IPS DF 4.7 (cell line): ENCODE measurements around the gene DYRK1B.
"Not testable (repeated sequence)": the region's sequence is repeated elsewhere in the genome, so short reads cannot be mapped to it uniquely, and the experiment has no call there.

Experiments used
- DNase-seq: peaks from one replicate; pipeline ENCODE4 v3.0.0-alpha.2; 2013; ENCODE audit warnings: low spot score; ENCODE audit errors: extremely low read depth

DYRK1B gene

DNA sequence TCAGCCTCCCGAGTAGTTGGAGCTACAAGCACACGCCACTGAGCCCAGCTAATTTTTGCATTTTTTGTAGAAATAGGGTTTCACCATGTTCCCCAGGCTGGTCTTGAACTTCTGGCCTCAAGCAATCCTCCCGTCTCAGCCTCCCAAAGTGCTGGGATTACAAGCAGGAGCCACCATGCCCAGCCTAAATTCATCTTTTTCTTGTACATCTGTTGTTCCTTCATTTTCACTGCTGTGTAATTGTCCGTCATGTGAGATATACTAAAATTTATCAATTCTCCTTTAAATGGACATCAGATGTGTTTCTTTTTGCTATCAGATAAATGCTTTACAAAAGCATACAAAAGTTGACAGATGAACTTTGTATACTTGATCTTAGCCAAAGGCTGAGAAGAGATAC, 22.9 kb downstream of the DYRK1B start:
- DNase-seq: no peak

- no peak for DNase-seq
Observed at GRCh38 chr19:39810424-39810823, 23.5 kb downstream of the DYRK1B start.

GRCh38 chr19:39809368-39809767, 24.6 kb downstream of the DYRK1B start:
- no peak for DNase-seq

DNA sequence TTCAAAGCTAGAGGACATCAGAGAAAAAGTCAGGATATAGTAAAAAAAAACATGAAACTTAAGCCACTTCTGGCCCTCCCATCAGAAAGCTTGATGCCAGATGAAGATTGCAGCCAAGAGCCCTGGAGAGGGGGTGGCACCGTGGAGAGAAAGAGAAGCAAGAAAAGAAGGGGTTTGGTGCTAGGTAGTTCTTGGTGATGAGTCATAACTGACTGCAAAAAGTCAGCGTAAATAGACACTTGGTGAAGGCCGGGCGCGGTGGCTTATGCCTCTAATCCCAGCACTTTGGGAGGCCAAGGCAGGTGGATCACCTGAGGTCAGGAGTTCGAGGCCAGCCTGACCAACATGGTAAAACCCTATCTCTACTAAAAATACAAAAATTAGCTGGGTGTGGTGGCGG, 25.3 kb downstream of the DYRK1B start:
- not testable (repeated sequence) for DNase-seq

DNA sequence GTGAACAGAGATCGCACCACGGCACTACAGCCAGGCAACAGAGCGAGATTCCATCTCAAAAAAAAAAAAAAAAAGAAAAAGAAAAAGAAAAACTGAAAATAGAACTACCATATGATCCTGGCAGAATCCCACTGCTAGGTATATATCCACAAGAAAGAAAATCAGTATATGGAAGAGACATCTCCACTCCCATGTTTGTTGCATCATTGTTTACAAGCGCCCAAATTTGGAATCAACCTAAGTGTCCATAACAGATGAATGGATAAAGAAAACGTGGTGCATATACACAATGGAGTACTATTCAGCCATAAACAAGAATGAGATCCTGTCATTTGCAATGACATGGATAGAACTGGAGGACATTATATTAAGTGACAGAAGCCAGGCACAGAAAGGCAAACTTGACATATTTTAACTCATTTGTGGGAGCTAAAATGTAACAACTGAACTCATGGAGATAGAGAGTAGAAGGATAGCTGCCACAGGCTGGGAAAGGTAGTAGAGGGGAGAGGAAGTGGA, 26.1 kb downstream of the DYRK1B start:
- no peak for DNase-seq

GRCh38 chr19:39805104-39805503, 28.9 kb downstream of the DYRK1B start:
- DNase-seq: no peak

GRCh38 chr19:39802958-39803357, 31.0 kb downstream of the DYRK1B start:
- DNase-seq: no peak

DNA sequence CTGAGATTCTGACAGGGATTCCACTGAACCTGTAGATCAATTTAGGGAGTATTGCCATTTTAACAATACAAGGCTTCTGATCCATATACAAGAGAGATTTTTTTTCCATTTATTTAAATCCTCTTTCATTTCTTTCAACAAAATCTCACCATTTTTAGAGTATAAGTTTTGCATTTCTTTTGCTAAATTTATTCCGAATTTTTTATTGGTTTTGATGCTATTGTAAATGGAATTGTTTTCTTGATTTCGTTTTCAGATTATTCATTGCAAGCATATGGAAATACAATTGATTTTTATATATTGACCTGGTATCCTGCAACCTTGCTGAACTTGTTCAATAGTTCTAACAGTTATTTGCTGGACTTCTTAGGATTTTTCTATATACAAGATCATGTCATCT, 36.9 kb downstream of the DYRK1B start:
- no peak for DNase-seq

DNA sequence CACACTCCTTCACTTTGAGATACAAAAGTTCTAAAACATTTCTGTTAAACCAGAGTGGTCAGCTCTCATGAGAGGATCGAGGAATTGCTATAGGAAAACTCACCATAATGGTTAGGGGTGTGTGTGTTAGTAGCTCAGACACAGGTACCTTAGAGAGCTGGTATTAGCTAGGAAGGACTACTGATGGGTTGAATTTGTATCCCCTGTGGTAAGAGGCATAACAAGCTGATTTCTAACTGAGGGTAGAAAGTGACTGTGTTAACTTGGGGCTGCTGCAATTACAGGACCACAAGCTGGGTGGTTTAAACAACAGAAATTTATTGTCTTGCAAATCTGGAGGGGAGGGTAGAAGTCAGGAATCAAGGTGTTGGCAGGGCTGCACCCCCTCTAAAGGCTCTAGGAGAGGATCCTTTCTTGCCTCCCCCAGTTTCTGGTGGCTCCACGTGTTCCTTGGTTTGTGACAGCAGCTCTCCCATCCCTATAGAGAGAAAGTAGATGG, 37.9 kb downstream of the DYRK1B start:
- DNase-seq: no peak

GRCh38 chr19:39795001-39795400, 39.0 kb downstream of the DYRK1B start:
- no peak for DNase-seq

DNA sequence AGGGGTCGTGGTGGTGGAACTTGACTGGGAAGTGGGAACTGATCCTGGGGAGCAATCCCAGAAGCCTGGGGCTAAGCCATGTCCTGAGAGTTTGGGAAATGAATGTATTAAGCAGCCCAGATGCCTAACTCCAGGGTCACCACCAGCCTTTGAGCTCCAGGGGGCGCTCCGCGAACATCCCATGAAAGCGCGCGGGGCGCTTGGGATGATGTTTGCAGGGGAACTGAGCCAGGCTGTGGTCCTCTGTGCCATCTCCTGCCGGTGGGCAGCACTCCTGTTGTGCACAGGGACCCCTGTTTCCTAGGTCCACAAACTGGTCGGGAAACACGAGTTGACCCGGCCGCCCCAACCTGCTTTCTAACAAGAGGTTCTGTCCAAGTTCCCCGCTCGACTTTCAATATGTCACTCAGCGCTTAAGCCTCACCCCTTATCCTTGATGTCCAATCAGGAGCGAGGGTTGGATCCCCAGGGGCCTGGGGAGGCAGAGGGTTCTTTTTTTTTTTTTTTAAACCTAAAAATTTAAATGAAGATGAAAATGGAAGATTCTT, 40.9 kb downstream of the DYRK1B start:
- DNase-seq: no peak

DNA sequence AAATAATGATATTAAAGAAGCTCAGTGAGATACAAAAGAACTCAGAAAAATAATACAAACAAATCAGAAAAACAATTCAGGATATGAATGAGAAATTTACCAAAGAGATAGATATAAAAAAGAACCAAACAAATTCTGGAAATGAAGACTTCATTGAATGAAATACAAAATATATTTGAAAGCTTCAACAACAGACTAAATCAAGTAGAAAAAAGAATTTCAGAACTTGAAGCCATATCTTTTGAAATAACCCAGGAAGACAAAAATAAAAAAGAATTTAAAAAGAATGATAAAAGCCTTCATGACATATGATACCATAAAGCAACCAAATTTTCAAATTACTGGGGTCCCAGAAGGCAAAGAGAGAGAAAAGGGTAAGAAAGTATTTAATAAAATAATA, 45.7 kb downstream of the DYRK1B start:
- DNase-seq: no peak

- no peak for DNase-seq
Observed at GRCh38 chr19:39780894-39781293, 53.1 kb downstream of the DYRK1B start.

DNA sequence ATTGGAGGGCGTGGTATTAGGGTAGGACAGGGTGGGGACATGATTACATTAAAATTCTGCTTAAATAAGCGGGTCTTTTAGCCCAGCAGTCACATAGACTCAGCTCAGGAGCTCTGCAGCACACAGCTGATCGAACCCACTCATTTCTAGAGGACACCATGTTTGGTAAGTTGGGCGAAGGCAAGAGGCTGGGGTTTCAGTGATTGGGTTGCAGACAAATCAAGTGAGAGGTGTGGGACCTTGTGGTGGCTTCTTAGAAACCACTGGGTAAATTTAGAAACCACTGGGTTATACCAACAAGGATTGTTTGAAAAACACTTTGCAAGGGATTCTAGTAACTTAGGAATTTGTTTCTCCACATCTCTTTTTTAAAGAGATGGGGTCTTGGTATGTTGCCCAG, 55.2 kb downstream of the DYRK1B start, which contains the start of gene LEUTX:
Gene LEUTX (plus strand): TSS at position 92 of the 400 bp plus-strand sequence. CDS start 67 bp downstream, at position 159.
- DNase-seq: no peak
